Fibroblast of mammary gland (primary cell): Measurements from ENCODE around the gene CLRN3.

Experiments used
- DNase-seq: peaks from one replicate; pipeline ENCODE4 v3.0.0-alpha.2; 2010; ENCODE audit warnings: low read depth
- H3K4me3 ChIP-seq: 2 replicates; pipeline ENCODE4 v1.5.1; 2011; ENCODE audit warnings: low read depth, mild to moderate bottlenecking, low read length, moderate library complexity; ENCODE audit not compliant: control insufficient read depth
- CTCF ChIP-seq: conservative IDR thresholded peaks from 2 replicates; pipeline ENCODE4 v1.5.1; 2011; ENCODE audit warnings: low read depth, low read length, inconsistent platforms; ENCODE audit not compliant: control insufficient read depth, insufficient read depth

The CLRN3 gene

GRCh38 chr10:127919418-127920271 lies 26.9 kb upstream of the CLRN3 start:
- H3K4me3 ChIP-seq: no peak overlapping the region
- peak; percentile 79 for DNase-seq
- peak; percentile 36 for TF ChIP-seq CTCF

- no peak for DNase-seq
- H3K4me3 ChIP-seq: no peak overlapping the region
- no peak for TF ChIP-seq CTCF
Measured at GRCh38 chr10:127918572-127918971, 25.8 kb upstream of the CLRN3 start.

GRCh38 chr10:127916826-127917225 lies 24.1 kb upstream of the CLRN3 start:
- no peak overlapping the region for H3K4me3 ChIP-seq
- DNase-seq: no peak
- no peak for TF ChIP-seq CTCF

- no peak for TF ChIP-seq CTCF
- DNase-seq: no peak
Measured at GRCh38 chr10:127915324-127915723, 22.6 kb upstream of the CLRN3 start.

GRCh38 chr10:127913368-127913759 lies 20.6 kb upstream of the CLRN3 start:
- no peak for TF ChIP-seq CTCF
- no peak for DNase-seq
- H3K4me3 ChIP-seq: no peak overlapping the region

More at GRCh38 chr10:127915324-127915723, 22.6 kb upstream of the CLRN3 start:
- H3K4me3 ChIP-seq: no peak overlapping the region

GRCh38 chr10:127912607-127913367 lies 20.0 kb upstream of the CLRN3 start:
- no peak for DNase-seq
- H3K4me3 ChIP-seq: no peak overlapping the region
- TF ChIP-seq CTCF: no peak
